ENCODE results near the gene RAF1. TPM values are rescaled to one million over a fixed set of nuclear protein-coding genes. Genes with fewer than 3 reads are reported as not detected.

RAF1 gene
- total RNA-seq, 4 donors from 2014 or later: 73.2 to 107 (median 84.2) TPM

GRCh38 chr3:12541625-12542024 lies 122.3 kb downstream of the RAF1 start:
- intact Hi-C loops (cut with DNase I): no loop called here
- peaks cover 0 to 28% (median 6%) of the 10 kb centered on the region in 3 donors for H3K36me3 ChIP-seq
- peaks cover 0 to 16% (median 0%) of the 10 kb centered on the region in 3 donors for H3K4me1 ChIP-seq
- no peak overlapping the region for H3K4me3 ChIP-seq
- no peak overlapping the region for H3K27ac ChIP-seq
- DNase-seq: no peak
- peak in 1 of 6 experiments; percentile 15 for TF ChIP-seq CTCF (IDR thresholded peaks at IDR 0.05)
- no peak for TF ChIP-seq POLR2A (IDR thresholded peaks at IDR 0.05)
- H3K9me3 ChIP-seq: no peaks in the 10 kb centered on the region
- WGBS, 2 donors: 71 to 82% methylated on average over 8 of the region's 8 CpGs
- no peaks in the 10 kb centered on the region for H3K27me3 ChIP-seq

GRCh38 chr3:12536423-12536822 lies 127.5 kb downstream of the RAF1 start:
- no peak for DNase-seq
- Histone ChIP-seq H3K36me3 (peaks cover 0 to 51% (median 6%) of the 10 kb centered on the region in 3 donors), H3K9me3 (no peaks in the 10 kb centered on the region), H3K4me3 (no peak overlapping the region), H3K27ac (no peak overlapping the region), H3K4me1 (peaks cover 0 to 5% (median 0%) of the 10 kb centered on the region in 3 donors), H3K27me3 (no peaks in the 10 kb centered on the region)
- 88 to 94% methylated on average over 6 of the region's 6 CpGs for WGBS, 2 donors
- TF ChIP-seq POLR2A (IDR thresholded peaks at IDR 0.05) (no peak), CTCF (IDR thresholded peaks at IDR 0.05) (no peak)
- intact Hi-C loops (cut with DNase I): no loop called here

Small RNAs within 50 kb of the gene (small RNA-seq; reads per million reads assigned to genes)
- gene CRIP1P1: 0 reads per million in 4 donors
- 0 reads per million in 4 donors for gene RF00017

Other genes with a start within 250 kb of the RAF1 start
- gene TSEN2, start 179.6 kb downstream of the RAF1 start, total RNA-seq: 10 to 100 TPM; 13.6 to 29.6 (median 14.3) TPM
- 1 to 10 TPM in 3 of 4 donors, under 1 TPM in 1; 0.97 to 7.6 (median 2.5) TPM for gene MKRN2OS, start 118.6 kb downstream of the RAF1 start, total RNA-seq
- 10 to 100 TPM; 14.6 to 28.4 (median 19.4) TPM for gene MKRN2, start 107.0 kb downstream of the RAF1 start, total RNA-seq
- 10 to 100 TPM; 43.9 to 79.1 (median 53.4) TPM for gene TMEM40, start 95.1 kb upstream of the RAF1 start, total RNA-seq
- gene CAND2, start 132.6 kb upstream of the RAF1 start, total RNA-seq: 1 to 10 TPM in 1 of 4 donors, under 1 TPM in 3; 0.61 to 1.7 (median 0.91) TPM
- 100 to 1,000 TPM; 657 to 937 (median 873) TPM for gene RPL32, start 177.4 kb upstream of the RAF1 start, total RNA-seq